Neural cell (in vitro differentiated cells): ENCODE results near the gene KLC1.

ENCODE experiments used
- CTCF ChIP-seq: fragments of 450-650 bp; IDR thresholded peaks from 2 replicates; pipeline ENCODE4 v1.5.1; 2014; ENCODE audit warnings: antibody characterized with exemption, mild to moderate bottlenecking, moderate library complexity; ENCODE audit not compliant: poor library complexity, severe bottlenecking
- EP300 ChIP-seq: fragments of 450-650 bp; conservative IDR thresholded peaks from 2 replicates; pipeline ENCODE4 v1.6.1; 2014; ENCODE audit warnings: antibody characterized with exemption, mild to moderate bottlenecking, moderate library complexity; ENCODE audit not compliant: poor library complexity, severe bottlenecking
- EZH2 ChIP-seq: fragments of 200-600, 300-800 bp; shearing (Covaris generic), sonication (generic); IDR thresholded peaks from 2 replicates; pipeline ENCODE4 v1.6.1; 2014; ENCODE audit warnings: antibody characterized with exemption, low read length, borderline replicate concordance, mild to moderate bottlenecking; ENCODE audit not compliant: insufficient read depth, poor library complexity, severe bottlenecking
- POLR2AphosphoS5 ChIP-seq: IDR thresholded peaks from 2 replicates; pipeline ENCODE4 v1.6.1; 2012
- RAD21 ChIP-seq: fragments of 450-650 bp; conservative IDR thresholded peaks from 2 replicates; pipeline ENCODE4 v1.6.1; 2014; ENCODE audit warnings: antibody characterized with exemption, mild to moderate bottlenecking, moderate library complexity
- REST ChIP-seq: IDR thresholded peaks from 2 replicates; pipeline ENCODE4 v1.6.1; 2012; ENCODE audit warnings: borderline replicate concordance
- SMC3 ChIP-seq: fragments of 450-650 bp; conservative IDR thresholded peaks from 2 replicates; pipeline ENCODE4 v1.6.1; 2014; ENCODE audit warnings: antibody characterized with exemption, mild to moderate bottlenecking, moderate library complexity; ENCODE audit not compliant: poor library complexity
- TAF1 ChIP-seq: IDR thresholded peaks from 2 replicates; pipeline ENCODE4 v1.6.1; 2012; ENCODE audit warnings: low read depth

- no peak for TF ChIP-seq CTCF
- TF ChIP-seq TAF1: no peak
- TF ChIP-seq EP300: no peak
- no peak for TF ChIP-seq EZH2
- no peak for TF ChIP-seq POLR2AphosphoS5
- no peak for TF ChIP-seq SMC3
- TF ChIP-seq RAD21: no peak
- TF ChIP-seq REST: no peak
Observed at GRCh38 chr14:103725001-103725682, 96.1 kb downstream of the KLC1 start.
